Natural killer cell (primary cell): Measurements from ENCODE around the gene MUC5B. TPM values are rescaled to one million over a fixed set of nuclear protein-coding genes. Genes with fewer than 3 reads are reported as not detected.

Source experiments
- ATAC-seq, 3 donors: fragments of 150-1000 bp in 2 of 3; fragments of 200-7000 bp in 1 of 3; cut with Tn5 transposase; 1 replicate in 1 of 3; 2 replicates in 2 of 3; pipeline ENCODE4 v1.10.0; 2021; ENCODE audit warnings: mild to moderate bottlenecking in 2 of 3, moderate library complexity in 2 of 3
- DNase-seq, 2 donors: peaks; one replicate each; pipeline versions ENCODE4 v3.0.0 to v3.0.0-alpha.2; 2013 to 2021; ENCODE audit warnings: mixed read lengths in 1 of 2
- H3K27ac ChIP-seq: one replicate; pipeline ENCODE4 v1.5.1; 2013; ENCODE audit warnings: mild to moderate bottlenecking, low read length
- H3K27me3 ChIP-seq: one replicate; pipeline ENCODE4 v1.6.1; 2013; ENCODE audit warnings: low read length; ENCODE audit not compliant: control insufficient read depth, insufficient read depth
- H3K36me3 ChIP-seq: one replicate; pipeline ENCODE4 v1.6.1; 2013; ENCODE audit warnings: low read length; ENCODE audit not compliant: control insufficient read depth, insufficient read depth
- H3K4me1 ChIP-seq: one replicate; pipeline ENCODE4 v1.6.1; 2013; ENCODE audit warnings: low read length; ENCODE audit not compliant: control insufficient read depth, insufficient read depth
- H3K4me3 ChIP-seq: one replicate; pipeline ENCODE4 v1.5.1; 2013; ENCODE audit warnings: low read length
- H3K9me3 ChIP-seq: one replicate; pipeline ENCODE4 v1.6.1; 2013; ENCODE audit warnings: low read length; ENCODE audit not compliant: control insufficient read depth, insufficient read depth
- H3K27ac Mint-ChIP-seq, 2 donors: one replicate each; pipeline ENCODE4 v1.8.0; 2022; ENCODE audit warnings: mild to moderate bottlenecking in 2 of 2, mixed read lengths in 2 of 2, moderate library complexity in 1 of 2
- H3K27me3 Mint-ChIP-seq, 2 donors: one replicate each; pipeline ENCODE4 v1.8.0; 2022; ENCODE audit warnings: low read depth in 2 of 2, mixed read lengths in 2 of 2
- H3K36me3 Mint-ChIP-seq: one replicate; pipeline ENCODE4 v1.8.0; 2022; ENCODE audit warnings: mixed read lengths
- H3K4me1 Mint-ChIP-seq, 2 donors: one replicate each; pipeline ENCODE4 v1.8.0; 2022; ENCODE audit warnings: mixed read lengths in 2 of 2
- H3K4me3 Mint-ChIP-seq: one replicate; pipeline ENCODE4 v1.8.0; 2022; ENCODE audit warnings: mild to moderate bottlenecking, moderate library complexity, mixed read lengths
- H3K9me3 Mint-ChIP-seq, 2 donors: one replicate each; pipeline ENCODE4 v1.8.0; 2022; ENCODE audit warnings: mixed read lengths in 2 of 2
- WGBS: methylation state at CpG from one replicate; pipeline ENCODE4 v1.1.7; 2013; ENCODE audit warnings: missing lambda C conversion rate; ENCODE audit not compliant: insufficient coverage; 5-methylcytosine and 5-hydroxymethylcytosine counted together
- intact Hi-C: fragments of 100-400 bp; cut with micrococcal nuclease; formaldehyde crosslinking; loops from one replicate; pipeline ENCODE4 v1.14.2; 2022
- total RNA-seq, 4 donors: library from RNA; stranded (reverse); fragments of 120-200 nt in 1 of 4; gene quantifications; one replicate each; pipeline versions ENCODE4 v1.2.3 to v1.2.4, GENCODE V29; 2013 to 2022
- TF ChIP-seq, protein P1 (sequence below): fragments of 200-600 bp; IDR thresholded peaks from one replicate; pipeline ENCODE4 v1.8.0; 2022; ENCODE audit warnings: antibody characterized with exemption

Gene MUC5B
- total RNA-seq, 3 donors from 2014 or later (not counting 1 experiment from before 2014, with no cell fraction given) = not detected

DNA sequence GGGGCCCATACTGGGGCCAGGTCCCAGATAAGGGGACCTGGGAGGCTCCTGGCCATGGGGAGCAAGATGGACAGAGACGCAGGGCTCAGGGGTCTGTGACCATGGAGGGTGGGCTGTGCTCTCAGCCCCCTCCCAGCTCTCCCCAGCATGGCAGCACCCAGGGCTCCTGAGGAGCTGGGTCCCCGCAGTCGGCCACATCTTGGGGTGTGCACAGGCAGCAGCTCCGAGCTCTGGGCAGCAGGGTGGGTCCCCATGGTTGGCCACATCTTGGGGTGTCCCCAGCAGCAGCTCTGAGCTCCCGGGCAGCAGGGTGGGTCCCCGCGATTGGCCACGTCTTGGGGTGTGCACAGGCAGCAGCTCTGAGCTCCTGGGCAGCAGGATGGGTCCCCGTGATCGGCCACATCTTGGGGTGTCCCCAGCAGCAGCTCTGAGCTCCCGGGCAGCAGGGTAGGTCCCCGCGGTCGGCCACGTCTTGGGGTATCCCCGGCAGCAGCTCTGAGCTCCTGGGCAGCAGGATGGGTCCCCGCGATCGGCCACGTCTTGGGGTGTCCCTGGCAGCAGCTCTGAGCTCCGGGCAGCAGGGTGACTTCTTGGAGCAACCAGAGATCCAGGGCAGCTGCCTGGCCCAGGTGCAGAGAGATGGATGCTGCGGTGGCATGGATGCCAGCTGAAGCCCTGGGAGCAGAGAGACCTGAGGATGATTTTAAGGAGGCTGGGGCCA, 18.3 kb upstream of the MUC5B start:
- H3K36me3 Mint-ChIP-seq = no peaks in the 10 kb centered on the region

DNA sequence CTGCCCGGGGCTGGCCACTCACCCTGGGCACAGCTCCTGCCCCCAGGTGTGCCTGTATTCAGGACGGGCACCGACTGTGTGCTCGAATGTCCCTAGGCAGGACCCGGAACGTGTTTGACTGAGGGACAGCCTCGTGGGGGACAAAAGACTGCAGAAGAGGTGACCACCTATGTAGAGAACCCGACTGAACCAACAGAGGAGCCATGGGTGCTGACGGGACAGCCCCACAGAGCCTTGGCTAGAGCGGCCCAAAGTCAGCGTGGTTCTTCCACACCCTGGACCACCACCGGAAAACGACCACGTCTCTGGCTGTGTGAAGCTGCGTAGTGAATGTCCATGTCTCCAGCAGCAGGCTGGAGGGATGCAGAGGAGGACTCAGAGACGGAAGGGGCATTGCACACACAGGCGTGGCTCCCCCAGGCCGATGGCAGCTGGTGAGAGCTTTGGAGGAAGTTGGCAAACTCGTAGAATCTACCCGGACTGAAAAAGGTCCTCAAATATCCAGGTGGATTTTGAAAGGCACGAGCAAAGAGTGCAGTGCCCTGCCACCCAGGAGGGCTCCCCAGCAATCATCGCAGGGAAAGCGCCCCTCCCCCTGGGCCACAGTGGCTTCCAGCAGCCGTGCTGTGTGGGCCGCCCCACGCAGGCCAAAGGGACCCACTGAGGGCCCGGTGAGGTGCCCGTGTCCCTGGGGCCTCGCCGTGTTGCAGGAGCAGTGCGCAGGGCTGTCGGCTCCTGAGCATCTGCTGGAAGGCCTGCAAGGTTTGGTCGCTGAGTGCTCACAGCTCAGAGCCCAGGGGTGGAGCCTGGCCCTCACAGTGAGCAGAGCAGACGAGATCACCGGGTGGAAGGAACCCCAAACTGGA, 17.5 kb upstream of the MUC5B start:
- no peak overlapping the region for H3K27ac Mint-ChIP-seq
- Histone ChIP-seq H3K27ac (no peak overlapping the region), H3K36me3 (no peaks in the 10 kb centered on the region), H3K27me3 (no peaks in the 10 kb centered on the region), H3K9me3 (no peaks in the 10 kb centered on the region), H3K4me1 (peaks cover 7% of the 10 kb centered on the region), H3K4me3 (no peak overlapping the region)
- 77% methylated on average over 35 of the region's 35 CpGs for WGBS
- DNase-seq (no peak), ATAC-seq (no peak)
- no peaks in the 10 kb centered on the region for H3K36me3 Mint-ChIP-seq
- no peaks in the 10 kb centered on the region for H3K27me3 Mint-ChIP-seq
- intact Hi-C loops = no loop called here
- H3K4me1 Mint-ChIP-seq = no peaks in the 10 kb centered on the region
- no peaks in the 10 kb centered on the region for H3K9me3 Mint-ChIP-seq
- TF ChIP-seq, protein P1, sequence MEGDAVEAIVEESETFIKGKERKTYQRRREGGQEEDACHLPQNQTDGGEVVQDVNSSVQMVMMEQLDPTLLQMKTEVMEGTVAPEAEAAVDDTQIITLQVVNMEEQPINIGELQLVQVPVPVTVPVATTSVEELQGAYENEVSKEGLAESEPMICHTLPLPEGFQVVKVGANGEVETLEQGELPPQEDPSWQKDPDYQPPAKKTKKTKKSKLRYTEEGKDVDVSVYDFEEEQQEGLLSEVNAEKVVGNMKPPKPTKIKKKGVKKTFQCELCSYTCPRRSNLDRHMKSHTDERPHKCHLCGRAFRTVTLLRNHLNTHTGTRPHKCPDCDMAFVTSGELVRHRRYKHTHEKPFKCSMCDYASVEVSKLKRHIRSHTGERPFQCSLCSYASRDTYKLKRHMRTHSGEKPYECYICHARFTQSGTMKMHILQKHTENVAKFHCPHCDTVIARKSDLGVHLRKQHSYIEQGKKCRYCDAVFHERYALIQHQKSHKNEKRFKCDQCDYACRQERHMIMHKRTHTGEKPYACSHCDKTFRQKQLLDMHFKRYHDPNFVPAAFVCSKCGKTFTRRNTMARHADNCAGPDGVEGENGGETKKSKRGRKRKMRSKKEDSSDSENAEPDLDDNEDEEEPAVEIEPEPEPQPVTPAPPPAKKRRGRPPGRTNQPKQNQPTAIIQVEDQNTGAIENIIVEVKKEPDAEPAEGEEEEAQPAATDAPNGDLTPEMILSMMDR = no peak
- no peak overlapping the region for H3K4me3 Mint-ChIP-seq

More for the DNA sequence above, 18.3 kb upstream of the MUC5B start:
- Histone ChIP-seq H3K36me3 (no peaks in the 10 kb centered on the region), H3K27me3 (no peaks in the 10 kb centered on the region), H3K4me3 (no peak overlapping the region), H3K9me3 (no peaks in the 10 kb centered on the region), H3K27ac (no peak overlapping the region), H3K4me1 (peaks cover 7% of the 10 kb centered on the region)
- DNase-seq = no peak
- 89% methylated on average over 22 of the region's 22 CpGs for WGBS
- Mint-ChIP-seq H3K4me1 (no peaks in the 10 kb centered on the region), H3K27ac (no peak overlapping the region), H3K9me3 (no peaks in the 10 kb centered on the region), H3K27me3 (no peaks in the 10 kb centered on the region), H3K4me3 (no peak overlapping the region)
- TF ChIP-seq, protein P1 = no peak
- ATAC-seq = no peak
- intact Hi-C loops = loop anchor here (5.0 kb wide), 1 partner anchor 368 kb away; the partner anchor contains the start of gene DUSP8

DNA sequence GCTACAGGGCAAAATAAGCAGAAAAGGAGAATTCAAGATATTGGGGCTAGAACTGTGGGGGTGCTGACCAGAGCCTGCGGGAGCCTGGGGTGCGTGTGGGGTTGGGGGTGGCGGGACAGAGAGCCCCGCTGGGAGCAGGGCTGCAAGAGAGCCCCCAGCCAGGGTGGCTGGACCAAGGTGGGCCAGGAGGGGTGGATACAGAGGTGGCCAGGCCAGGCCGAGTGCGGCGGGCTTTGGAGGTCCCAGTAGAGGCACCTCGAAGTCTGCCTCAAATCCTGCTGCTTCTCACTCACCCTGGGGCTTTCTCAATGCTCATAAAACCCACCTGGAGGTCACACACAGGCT, 16.9 kb upstream of the MUC5B start:
- no peaks in the 10 kb centered on the region for H3K9me3 Mint-ChIP-seq
- ATAC-seq = no peak
- no peaks in the 10 kb centered on the region for H3K4me1 Mint-ChIP-seq
- intact Hi-C loops = no loop called here
- 89% methylated on average over 8 of the region's 8 CpGs for whole genome bisulfite sequencing
- TF ChIP-seq, protein P1 = no peak
- Histone ChIP-seq H3K27ac (no peak overlapping the region), H3K36me3 (no peaks in the 10 kb centered on the region), H3K9me3 (no peaks in the 10 kb centered on the region), H3K4me3 (no peak overlapping the region), H3K4me1 (peaks cover 7% of the 10 kb centered on the region), H3K27me3 (no peaks in the 10 kb centered on the region)
- H3K27ac Mint-ChIP-seq = no peak overlapping the region
- DNase-seq = no peak
- H3K4me3 Mint-ChIP-seq = no peak overlapping the region
- peaks cover 2% of the 10 kb centered on the region for H3K36me3 Mint-ChIP-seq
- no peaks in the 10 kb centered on the region for H3K27me3 Mint-ChIP-seq
